Upper lobe of right lung (tissue), 1 donor: ENCODE measurements around the gene EXO1. TPM values are rescaled to one million over a fixed set of nuclear protein-coding genes. Genes with fewer than 3 reads are reported as not detected.

Source experiments
- ATAC-seq: fragments of 200-7000 bp; cut with Tn5 transposase; one replicate; pipeline ENCODE4 v1.9.1; 2020; ENCODE audit warnings: mild to moderate bottlenecking, moderate library complexity
- DNase-seq: peaks from one replicate; pipeline ENCODE4 v3.0.0-alpha.2; 2020
- H3K27ac ChIP-seq: fragments of 200-600 bp; one replicate; pipeline ENCODE4 v1.8.0; 2022
- H3K27me3 ChIP-seq: fragments of 200-600 bp; one replicate; pipeline ENCODE4 v1.8.0; 2022; ENCODE audit warnings: mild to moderate bottlenecking
- H3K36me3 ChIP-seq: fragments of 200-600 bp; one replicate; pipeline ENCODE4 v1.8.0; 2022
- H3K4me1 ChIP-seq: fragments of 200-600 bp; one replicate; pipeline ENCODE4 v1.8.0; 2022
- H3K4me3 ChIP-seq: fragments of 200-600 bp; one replicate; pipeline ENCODE4 v1.8.0; 2022; ENCODE audit warnings: mild to moderate bottlenecking
- H3K9me3 ChIP-seq: fragments of 200-600 bp; one replicate; pipeline ENCODE4 v1.8.0; 2022
- intact Hi-C: fragments of 100-400 bp; cut with DNase I; formaldehyde crosslinking; loops from one replicate; pipeline ENCODE4 v1.11.0; 2022
- total RNA-seq: library from RNA; stranded (reverse); fragmentation: NEBNext Ultra II Directional; extraction: Animal tissue kit (Norgen Biotek cat#: 25700); gene quantifications from one replicate; pipeline ENCODE4 v1.2.1, GENCODE V29; 2021
- TF ChIP-seq, protein P1 (sequence below): fragments of 200-600 bp; IDR thresholded peaks from one replicate; pipeline ENCODE4 v1.8.0; 2022; ENCODE audit warnings: antibody characterized with exemption
- donor health status: DM: no; HTN: yes; CAD: no; lungs with severe emphysema.

Gene EXO1
- total RNA-seq, 1 donor from 2014 or later, result 0.32 TPM

GRCh38 chr1:241932845-241933244 lies 84.8 kb downstream of the EXO1 start:
- H3K4me3 ChIP-seq, result no peak overlapping the region
- ATAC-seq, result no peak
- DNase-seq, result no peak

DNA sequence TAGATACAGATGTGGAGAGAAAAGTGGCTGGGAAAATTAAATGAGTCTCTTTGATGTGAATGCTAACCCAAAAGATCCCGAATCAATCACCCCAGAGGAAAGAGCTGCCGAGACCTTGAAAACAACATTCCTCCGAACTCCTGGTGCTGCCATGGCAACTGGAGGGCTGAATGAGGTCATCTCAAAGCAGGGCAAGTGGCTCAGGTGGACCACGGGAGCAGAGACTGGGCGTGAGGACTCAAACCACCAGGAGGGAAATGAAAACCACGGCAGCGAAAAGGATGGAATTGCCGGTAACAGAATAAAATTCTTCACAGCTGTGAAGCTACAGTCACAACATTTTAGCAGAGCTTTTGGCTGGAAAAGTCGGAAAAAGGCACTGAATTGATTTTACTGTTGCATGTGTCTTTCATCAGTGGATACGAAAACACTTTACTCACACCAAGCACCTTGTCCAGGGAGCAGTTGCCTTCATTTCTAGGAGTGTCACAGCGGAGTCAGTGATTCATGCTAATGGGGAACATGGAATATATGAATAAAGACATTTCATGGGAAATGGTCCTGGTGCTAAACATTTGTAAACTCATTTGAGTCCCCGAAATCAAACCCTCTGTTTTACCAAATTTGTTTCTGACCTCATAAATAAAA lies 86.3 kb downstream of the EXO1 start:
- TF ChIP-seq, protein P1, sequence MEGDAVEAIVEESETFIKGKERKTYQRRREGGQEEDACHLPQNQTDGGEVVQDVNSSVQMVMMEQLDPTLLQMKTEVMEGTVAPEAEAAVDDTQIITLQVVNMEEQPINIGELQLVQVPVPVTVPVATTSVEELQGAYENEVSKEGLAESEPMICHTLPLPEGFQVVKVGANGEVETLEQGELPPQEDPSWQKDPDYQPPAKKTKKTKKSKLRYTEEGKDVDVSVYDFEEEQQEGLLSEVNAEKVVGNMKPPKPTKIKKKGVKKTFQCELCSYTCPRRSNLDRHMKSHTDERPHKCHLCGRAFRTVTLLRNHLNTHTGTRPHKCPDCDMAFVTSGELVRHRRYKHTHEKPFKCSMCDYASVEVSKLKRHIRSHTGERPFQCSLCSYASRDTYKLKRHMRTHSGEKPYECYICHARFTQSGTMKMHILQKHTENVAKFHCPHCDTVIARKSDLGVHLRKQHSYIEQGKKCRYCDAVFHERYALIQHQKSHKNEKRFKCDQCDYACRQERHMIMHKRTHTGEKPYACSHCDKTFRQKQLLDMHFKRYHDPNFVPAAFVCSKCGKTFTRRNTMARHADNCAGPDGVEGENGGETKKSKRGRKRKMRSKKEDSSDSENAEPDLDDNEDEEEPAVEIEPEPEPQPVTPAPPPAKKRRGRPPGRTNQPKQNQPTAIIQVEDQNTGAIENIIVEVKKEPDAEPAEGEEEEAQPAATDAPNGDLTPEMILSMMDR, result no peak
- Histone ChIP-seq H3K36me3 (no peaks in the 10 kb centered on the region), H3K4me3 (no peak overlapping the region), H3K9me3 (no peaks in the 10 kb centered on the region), H3K4me1 (no peaks in the 10 kb centered on the region), H3K27ac (no peak overlapping the region), H3K27me3 (no peaks in the 10 kb centered on the region)
- DNase-seq (no peak), ATAC-seq (peak; percentile 53)
- intact Hi-C loops, result no loop called here

More at GRCh38 chr1:241932845-241933244, 84.8 kb downstream of the EXO1 start:
- TF ChIP-seq, protein P1, result no peak
- no peak overlapping the region for H3K27ac ChIP-seq
- H3K27me3 ChIP-seq, result no peaks in the 10 kb centered on the region
- H3K9me3 ChIP-seq, result no peaks in the 10 kb centered on the region
- intact Hi-C loops, result no loop called here
- no peaks in the 10 kb centered on the region for H3K36me3 ChIP-seq
- no peaks in the 10 kb centered on the region for H3K4me1 ChIP-seq

- ATAC-seq (no peak), DNase-seq (no peak)
- no peaks in the 10 kb centered on the region for H3K9me3 ChIP-seq
- TF ChIP-seq, protein P1, result no peak
- no peaks in the 10 kb centered on the region for H3K27me3 ChIP-seq
- intact Hi-C loops, result no loop called here
- H3K27ac ChIP-seq, result no peak overlapping the region
- H3K4me3 ChIP-seq, result no peak overlapping the region
- H3K4me1 ChIP-seq, result no peaks in the 10 kb centered on the region
- H3K36me3 ChIP-seq, result no peaks in the 10 kb centered on the region
Observed at GRCh38 chr1:241934866-241935265, 86.9 kb downstream of the EXO1 start.

Other genes with a start within 250 kb of the EXO1 start
- gene CHML, start 207.8 kb upstream of the EXO1 start, total RNA-seq, result 16.8 TPM
- gene OPN3, start 207.8 kb upstream of the EXO1 start, total RNA-seq, result 40.8 TPM
- not detected for gene WDR64, start 195.9 kb upstream of the EXO1 start, total RNA-seq
- gene BECN2, start 109.6 kb downstream of the EXO1 start, total RNA-seq, result not detected
- gene MAP1LC3C, start 150.9 kb downstream of the EXO1 start, total RNA-seq, result 14.2 TPM